NCI-H774 (cell line): Measurements from ENCODE around the gene PJA2.
"Not testable (repeated sequence)": the region's sequence is repeated elsewhere in the genome, so short reads cannot be mapped to it uniquely, and the experiment has no call there.

Source experiments
- DNase-seq: peaks from one replicate; lab custom pipeline; 2025; lab: John Stamatoyannopoulos, UW

PJA2 gene, protein sequence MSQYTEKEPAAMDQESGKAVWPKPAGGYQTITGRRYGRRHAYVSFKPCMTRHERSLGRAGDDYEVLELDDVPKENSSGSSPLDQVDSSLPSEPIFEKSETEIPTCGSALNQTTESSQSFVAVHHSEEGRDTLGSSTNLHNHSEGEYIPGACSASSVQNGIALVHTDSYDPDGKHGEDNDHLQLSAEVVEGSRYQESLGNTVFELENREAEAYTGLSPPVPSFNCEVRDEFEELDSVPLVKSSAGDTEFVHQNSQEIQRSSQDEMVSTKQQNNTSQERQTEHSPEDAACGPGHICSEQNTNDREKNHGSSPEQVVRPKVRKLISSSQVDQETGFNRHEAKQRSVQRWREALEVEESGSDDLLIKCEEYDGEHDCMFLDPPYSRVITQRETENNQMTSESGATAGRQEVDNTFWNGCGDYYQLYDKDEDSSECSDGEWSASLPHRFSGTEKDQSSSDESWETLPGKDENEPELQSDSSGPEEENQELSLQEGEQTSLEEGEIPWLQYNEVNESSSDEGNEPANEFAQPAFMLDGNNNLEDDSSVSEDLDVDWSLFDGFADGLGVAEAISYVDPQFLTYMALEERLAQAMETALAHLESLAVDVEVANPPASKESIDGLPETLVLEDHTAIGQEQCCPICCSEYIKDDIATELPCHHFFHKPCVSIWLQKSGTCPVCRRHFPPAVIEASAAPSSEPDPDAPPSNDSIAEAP

DNA sequence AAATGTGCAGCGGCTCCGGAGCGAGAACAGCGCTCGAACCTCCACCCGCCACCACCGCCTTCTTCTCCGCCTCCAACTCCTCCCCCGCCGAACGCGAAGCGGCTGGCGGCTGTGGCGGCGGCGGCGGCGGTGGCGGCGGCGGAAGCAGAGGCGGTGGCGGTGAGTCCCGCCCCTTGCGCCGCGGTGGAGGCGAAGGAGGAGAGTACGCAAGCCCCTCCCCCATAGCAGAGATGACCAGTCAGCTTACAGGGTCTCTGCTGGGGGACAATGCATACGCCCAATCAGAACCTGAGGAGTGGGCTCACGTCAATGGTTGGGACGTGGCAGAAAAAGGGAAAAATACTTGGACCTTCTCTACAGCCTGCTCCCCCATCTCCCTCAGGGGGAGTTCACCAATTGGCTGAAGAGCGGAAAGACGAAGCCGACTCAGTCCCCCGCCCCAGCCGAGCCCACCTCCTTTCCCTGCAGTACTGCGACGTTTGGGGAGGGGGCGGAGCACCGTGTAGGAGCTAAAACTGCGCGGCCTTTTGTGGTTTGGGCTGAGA lies at the start of gene PJA2:
TSS of gene PJA2 (minus strand) at position 131 of the 545 bp plus-strand sequence. CDS start 26,541 bp downstream, outside the sequence.
- DNase-seq, result peak; percentile 98

DNA sequence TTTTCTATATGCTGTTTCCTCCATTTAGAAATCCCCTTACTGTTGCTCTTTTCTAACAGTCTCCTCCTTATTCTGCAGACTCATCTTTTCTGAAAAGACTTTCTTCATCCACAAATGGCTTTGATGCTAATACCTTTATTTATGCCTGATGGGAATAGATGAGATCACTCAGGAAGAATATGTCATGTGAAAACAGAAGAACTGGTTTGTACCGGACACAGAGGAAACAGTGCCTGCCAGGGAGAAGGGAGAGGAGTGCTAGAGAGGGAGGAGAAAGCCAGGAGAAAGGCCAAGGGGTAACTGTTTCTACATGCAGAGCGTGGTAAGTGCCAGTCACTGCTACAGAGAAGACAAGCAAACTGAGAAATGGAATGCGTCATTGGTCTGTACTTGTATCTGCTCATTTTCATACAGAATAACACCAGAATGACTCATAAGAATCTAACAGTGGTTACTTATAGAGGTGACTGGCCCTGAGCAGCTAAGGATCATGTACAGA lies 45.9 kb upstream of the PJA2 start:
- DNase-seq, result peak; percentile 19

DNA sequence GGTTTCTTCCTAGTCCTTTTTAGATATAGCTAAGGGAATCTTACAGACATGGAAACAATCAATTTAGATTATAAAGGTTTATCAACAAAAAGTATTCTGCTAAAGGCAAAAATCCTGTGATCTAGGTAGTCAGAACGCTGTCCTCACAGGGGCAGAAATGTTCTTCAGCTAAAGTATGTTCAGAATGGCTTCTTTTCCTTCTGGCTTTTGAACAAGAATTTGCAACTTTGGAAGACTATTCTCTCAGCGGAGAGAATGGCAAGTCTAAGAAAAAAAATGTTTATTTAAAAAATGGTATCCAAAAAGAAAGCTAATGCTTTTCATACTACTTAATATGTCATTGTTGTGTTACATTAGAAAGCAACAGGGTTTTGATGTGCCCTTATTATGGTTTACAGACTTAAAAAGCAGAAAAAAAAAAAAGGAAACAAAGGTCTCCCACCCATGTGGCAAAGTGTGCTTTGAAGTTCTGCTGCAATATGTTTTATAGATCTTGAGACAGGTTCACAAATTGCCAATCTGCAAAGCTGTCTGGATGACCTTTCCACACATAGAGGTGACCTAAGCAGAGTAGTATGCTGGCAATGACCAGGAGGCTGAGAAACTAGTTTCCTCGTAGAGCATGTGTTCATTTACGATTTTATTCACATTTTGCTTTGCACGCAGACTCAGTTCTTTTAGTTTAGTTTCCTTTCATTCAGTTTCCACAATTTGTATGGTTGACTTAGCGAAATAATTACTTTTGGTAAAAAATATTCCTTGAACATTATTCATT lies 45.1 kb upstream of the PJA2 start:
- DNase-seq, result no peak

DNA sequence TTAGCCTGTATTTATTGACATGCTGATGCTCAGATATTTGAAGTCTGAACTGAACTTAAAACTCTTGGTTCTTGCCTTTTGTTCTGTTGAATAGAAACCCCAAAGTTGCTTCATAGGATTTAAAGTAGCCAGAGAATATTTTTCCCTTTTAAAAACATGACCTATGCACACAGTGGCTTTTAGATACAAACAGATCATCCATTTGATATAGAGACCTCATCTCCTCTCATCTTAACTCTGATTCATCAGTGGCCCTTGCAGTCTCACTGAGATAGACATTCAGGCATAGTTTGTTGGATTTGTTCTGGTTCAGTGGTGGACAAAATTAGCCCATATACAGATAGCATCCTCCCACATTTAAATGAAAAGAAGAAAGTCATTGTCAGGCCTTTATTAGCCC lies 43.5 kb upstream of the PJA2 start:
- DNase-seq, result no peak

DNA sequence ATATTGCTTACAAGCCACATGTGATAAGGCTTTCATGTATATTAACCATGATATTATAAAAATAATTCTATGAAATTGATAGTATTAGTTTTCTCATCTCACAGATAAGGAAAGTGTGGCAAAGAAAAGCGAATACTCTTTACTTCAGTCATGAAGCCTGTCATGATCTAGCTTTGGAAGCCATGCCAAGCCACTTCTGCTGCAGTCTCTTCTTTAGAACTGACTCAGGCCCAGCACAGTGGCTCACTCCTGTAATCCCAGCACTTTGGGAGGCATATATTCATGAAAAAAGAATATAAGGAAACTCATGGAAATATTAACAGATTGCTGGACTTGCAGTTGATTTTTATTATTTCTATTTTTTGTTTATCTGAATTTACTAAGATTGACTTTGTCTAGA lies 42.9 kb upstream of the PJA2 start:
- DNase-seq, result no peak

DNA sequence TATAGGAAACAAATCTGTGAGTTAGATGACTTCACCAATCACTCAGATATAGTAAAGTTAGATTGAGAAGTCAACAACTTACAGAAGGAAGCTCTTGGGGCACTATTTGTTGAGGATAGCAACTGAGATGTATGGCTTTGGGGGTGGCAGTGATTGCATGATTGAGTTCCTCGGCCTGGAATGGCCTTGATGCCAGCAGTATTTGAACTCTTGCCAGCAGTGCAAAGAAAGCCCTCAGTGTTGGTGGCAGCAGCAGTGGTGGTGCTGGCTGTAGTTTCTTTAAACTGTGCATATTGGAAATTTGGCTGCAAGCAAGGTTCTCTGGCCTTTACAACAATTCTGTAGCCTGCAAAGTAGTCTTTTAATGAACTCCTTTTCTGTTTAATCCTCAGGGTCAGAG lies 41.4 kb upstream of the PJA2 start:
- DNase-seq, result no peak

DNA sequence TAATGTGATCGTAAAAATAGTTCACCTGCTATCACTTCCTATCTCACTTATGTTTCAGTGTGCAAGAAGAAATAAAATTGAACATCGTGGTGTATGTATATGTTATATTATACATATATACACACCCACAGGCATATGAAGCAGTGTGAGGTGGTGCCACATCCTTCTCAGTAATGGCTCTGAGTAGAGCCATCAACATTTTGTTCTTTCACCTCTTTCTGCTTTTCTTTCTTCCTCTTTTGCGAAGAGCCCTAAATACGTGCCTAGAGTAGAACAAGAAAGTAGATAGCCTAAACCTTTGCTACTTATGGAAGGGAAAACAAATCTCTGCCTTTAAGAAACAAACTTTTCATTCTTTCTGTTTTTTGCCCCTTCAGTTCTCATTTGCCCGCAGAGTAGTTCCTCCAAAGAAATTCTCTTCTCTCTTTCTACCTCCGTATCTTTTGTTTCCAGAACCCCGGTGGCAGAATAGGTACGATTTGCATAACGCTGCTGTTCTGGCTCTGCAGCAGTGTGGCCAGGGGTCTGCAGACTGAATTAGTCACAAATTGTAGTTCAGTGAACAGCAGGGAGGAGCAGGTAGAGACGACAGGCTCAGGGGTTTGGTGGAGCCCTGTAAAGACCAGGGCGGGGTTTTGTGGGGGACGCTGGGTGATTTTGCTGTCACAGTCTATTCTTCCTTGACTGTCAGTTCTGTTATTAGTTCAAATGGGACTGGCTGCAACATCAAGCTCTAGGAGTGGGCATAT lies 40.5 kb upstream of the PJA2 start:
- no peak for DNase-seq

DNA sequence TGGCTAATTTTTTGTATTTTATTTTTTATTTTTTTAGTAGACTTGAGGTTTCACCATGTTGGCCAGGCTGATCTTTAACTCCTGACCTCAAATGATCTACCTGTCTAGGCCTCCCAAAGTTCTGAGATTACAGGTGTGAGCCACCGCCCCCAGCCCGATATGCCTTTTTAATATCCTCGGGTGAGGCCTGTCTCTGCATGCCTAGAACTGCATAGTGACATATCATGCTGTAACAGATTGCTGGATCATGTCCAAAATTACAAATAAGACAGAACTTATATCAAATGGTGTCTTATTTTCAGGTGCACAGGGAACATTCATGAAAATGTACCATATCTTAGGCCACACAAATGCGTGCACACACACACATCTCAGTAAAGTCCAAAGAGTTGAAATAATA lies 39.1 kb upstream of the PJA2 start:
- DNase-seq, result no peak

DNA sequence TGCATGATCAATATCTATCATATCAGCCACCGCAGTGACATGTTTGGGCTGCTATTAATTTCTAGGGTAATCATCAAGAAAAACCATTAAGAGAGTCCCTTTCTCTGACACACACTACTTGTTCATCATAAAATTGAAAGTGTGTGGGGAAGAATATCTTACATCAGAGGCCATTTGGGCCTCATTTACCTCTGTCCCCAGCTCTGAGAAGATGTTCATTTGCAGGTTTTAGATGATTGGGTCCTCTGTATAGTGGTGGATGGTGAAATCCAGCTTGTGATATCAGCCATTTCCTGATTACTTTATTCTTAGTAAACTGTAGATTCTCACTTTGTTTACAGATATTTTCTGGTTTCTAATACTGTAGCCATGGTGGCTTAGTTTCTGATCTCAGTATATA lies 29.8 kb upstream of the PJA2 start:
- no peak for DNase-seq

DNA sequence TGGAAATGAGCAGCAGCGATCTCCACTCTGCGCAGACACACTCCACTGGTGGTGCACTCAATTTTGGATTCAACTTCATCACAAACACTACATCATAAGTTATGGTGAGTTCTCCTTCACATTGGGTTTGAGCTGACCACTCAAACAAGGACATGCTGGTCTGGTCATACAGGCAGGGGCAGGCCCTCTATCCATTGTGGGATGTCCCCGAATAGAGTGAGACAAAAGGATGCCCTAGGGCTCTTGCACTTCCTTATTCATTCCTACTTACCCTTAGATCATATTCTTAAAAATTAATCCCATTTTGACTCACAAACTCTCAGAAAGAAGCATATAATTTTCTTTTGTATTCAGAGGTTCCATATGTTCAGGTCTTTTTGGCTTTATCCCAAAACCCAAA lies 16.3 kb upstream of the PJA2 start:
- DNase-seq, result no peak

DNA sequence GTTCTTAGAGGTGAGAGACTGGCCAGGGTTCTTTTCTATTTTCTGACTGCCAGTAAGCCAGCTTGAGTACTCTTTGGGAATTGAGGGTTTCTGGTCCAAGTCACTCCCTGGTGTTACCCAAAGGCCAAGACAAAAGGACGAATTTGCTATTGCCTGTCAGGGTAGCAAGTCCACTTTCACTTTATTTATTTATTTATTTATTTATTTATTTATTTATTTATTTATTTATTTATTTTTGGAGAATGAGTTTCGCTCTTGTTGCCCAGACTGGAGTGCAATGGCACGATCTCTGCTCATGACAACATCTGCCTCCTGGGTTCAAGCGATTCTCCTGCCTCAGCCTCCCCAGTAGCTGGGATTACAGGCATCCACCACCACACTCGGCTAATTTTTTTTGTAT lies 15.7 kb upstream of the PJA2 start:
- DNase-seq, result not testable (repeated sequence)

DNA sequence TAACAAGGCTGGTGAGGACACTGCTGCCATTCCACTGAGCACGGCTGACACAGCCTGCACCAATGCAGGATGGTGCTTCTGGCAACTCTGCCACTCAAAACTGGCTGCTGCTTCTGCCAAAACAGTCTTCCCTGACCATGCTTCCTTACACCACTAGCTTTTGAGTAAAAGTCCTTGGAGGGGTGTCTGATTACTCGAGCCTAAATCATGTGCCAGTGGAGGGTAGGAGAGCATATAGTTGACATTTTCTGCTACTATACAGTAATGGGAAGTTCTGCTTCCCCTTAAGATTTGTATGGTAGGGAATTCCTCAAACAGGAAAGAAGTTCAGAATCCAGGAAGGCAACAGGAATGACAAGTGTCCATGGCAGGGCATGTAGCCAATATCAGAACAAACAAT lies 12.2 kb upstream of the PJA2 start:
- no peak for DNase-seq

DNA sequence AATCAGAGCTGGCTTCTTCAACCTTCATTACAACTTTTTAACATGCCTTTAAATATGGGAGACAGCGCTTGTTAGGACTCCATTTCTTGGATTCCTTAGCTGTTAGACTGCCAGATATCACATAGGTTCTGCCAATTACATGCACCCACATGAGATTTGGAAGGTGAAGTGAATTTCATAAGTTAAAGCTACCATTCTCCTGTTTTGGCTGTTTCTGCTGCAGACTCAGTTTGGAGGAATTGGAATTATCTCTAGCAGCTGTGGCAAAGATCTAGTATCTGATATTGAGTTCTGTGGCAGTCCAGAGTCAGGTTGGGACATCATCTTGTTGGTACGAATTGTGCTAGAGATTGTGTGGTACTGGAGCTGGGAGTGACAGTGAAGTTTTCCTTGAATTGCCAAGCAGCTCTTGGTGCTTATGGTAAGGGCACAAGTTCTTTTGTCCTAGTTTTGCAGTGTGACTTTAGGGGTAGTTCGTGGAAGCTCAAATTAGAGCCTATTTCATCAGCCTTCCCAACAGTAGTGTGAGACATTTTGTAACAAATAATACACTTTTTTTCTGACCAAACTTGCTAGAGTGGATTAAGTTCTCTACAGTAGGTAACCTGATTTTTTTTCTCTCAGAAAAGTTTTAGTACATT lies 9.1 kb upstream of the PJA2 start:
- DNase-seq, result no peak

DNA sequence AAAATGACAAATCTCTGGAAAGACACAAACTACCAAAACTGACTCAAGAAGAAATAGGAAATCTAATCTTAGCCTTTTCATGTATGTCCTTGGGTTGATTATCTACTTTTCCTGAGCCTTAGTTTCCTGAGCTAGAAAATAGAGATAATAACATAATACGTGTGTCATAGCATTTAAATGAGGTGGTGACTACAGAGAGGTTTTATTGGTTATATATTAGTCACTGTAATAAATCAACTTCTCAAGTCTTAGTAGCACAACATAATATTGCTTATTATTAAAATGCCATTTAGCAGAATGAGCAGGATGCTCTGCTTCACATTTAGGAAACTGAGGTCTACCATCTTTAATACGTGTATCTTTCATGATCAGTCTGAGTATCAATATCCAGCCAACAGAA lies 7.1 kb upstream of the PJA2 start:
- DNase-seq, result no peak

DNA sequence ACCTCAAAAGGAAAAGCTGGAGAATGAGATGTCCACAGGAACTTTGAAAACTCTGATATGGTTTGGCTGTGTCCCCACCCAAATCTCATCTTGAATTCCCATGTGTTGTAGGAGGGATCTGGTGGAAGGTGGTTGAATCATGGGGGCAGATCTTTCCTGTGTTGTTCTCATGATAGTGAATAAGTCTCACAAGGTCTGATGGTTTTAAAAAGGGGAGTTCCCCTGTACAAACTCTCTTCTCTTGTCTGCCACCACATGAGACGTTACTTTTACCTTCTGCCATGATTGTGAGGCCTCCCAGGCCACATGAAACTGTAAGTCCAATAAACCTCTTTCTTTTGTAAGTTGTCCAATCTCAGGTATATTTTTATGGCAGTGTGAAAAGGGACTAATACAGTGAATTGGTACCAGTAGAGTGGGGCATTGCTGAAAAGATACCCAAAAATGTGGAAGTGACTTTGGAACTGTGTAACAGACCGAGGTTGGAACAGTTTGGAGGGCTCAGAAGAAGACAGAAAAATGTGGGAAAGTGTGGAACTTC lies 4.2 kb upstream of the PJA2 start:
- DNase-seq, result not testable (repeated sequence)

DNA sequence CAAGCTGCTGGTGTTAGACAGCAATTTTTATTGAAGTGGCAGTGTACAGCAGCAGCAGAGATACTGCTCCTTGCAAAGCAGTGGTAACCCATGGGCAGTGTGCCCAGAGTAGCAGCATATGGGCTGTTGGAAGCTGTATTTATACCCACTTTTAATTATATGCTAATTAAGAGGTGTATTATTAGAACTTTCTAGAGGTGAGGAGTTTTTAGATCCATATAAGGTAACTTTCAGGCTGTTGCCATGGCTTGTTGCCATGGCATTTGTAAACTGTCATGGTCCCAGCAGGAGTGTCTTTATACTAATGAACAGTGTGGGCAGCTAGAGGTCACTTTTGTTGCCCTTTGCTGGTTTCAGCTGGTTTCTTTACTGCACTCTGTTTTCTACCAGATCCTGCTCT lies 3.7 kb upstream of the PJA2 start:
- peak; percentile 43 for DNase-seq

DNA sequence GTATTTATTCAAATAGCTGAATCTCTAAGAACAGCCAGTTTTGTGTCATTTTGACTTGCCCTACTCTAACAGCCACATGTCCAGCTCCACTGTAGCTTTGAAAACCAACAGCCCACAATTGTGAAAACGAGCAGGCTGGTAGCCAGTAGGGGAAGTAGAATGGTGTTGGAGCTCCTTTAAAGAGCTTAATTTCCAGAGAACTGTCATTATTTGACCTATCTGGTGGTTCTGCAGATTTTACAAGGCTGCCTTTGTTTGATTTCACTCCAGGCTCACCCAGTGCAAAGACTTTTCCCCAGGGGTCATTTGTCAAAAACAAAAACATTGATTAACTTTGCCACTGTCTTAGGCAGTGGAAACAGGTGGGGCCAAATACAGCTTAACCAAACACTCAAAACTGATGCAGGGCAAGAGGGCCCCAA lies 3.2 kb upstream of the PJA2 start:
- no peak for DNase-seq

DNA sequence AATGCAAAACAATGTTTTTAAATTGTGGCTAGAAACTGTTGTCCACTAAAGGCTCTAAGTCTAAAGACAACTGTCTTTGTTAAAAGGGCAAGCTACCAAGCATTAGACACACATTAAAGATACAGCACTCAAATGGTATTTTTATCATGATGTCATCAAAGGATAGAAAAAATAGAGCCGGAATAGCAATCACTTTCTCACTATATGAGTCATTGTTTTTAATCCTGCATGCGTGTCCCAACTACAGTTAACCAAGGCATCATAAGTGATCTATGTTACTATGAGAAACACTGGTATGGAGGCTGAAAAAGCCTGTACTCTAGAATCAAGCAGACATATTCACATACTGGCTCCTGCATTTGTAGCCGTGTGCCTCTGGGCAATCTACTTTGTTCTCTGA lies 1.9 kb upstream of the PJA2 start:
- no peak for DNase-seq

DNA sequence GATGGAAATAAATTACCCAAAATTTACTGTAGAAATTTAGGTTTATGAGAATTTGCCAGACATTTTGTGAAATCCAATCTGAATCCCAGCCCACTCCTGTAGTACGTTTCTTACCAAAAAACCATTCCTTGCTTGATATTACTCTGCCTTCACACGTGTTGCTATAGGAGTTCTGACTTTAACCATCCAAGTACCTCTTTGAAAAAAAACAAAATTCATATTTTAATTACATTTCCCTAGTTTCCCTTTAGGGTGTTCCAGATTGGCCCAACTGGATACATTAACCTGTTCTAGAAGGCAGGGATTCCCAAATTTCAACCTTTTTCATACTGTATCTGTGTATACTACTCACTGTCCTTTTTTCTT lies 1.4 kb upstream of the PJA2 start:
- no peak for DNase-seq

DNA sequence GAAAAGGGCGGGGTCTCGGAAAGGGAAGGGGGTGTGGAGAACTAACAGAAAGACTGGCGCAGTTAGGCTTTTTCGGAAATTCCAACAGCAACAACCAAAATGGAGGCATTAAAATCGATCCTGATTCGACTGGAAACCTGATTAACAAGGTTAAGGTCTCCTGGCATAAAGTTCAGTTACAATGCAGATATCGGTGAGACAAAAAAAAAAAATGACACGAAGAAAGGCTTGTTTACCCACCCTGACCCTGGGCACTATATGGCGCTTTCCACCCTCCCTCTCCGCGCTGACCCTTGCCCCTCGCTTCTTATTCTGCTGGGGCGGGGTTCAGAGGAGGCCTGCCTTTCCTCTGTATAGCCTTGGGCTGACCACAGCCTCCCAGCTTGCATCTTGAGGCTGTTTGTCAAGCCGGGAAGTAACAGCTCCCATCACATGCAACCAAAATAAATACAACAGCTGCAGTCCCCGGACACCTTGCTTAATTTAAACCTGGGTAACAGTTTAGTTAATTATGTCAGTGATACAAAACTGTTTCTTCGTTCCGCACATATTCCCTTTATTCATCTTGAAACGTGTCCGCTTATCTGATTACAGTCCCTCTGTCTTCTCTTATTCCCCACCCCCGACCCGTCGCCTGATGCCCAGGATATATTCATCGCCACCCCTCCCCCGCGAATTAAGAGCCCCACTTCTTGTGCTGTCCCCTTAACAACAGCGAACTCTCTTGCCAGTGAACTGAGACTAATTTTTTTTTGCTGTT lies 795 bp upstream of the PJA2 start:
- peak; percentile 60 for DNase-seq
